Measurements from ENCODE around the gene RYR3.

GRCh38 chr15:33797651-33798050 lies 486.9 kb downstream of the RYR3 start:
- TF ChIP-seq CTCF (IDR thresholded peaks at IDR 0.05) (no peak), POLR2A (IDR thresholded peaks at IDR 0.05; ENCODE audit: low read depth) (no peak), POLR2AphosphoS5 (IDR thresholded peaks at IDR 0.05) (no peak)

Measured in esophagus muscularis mucosa (tissue), 3 donors.